ENCODE measurements around the gene C19orf81. TPM values are rescaled to one million over a fixed set of nuclear protein-coding genes. Genes with fewer than 3 reads are reported as not detected.

C19orf81 gene
- total and polyA plus RNA-seq, 2 of the 8 experiments (the other 6 are each of a cell fraction or from before 2014, with no cell fraction given): 11.7 to 13.0 TPM

GRCh38 chr19:50654882-50655281 lies 5.6 kb downstream of the C19orf81 start:
- H2BK12ac ChIP-seq (ENCODE audit: low read depth, low read length): no peak overlapping the region
- H2AFZ ChIP-seq (ENCODE audit: low read length): no peak overlapping the region
- H3K18ac ChIP-seq (ENCODE audit: extremely low read depth, low read length): no peak overlapping the region
- H3K4me2 ChIP-seq (ENCODE audit: insufficient read depth in 1 of 2, low read depth in 2 of 2, low read length in 2 of 2): no peak overlapping the region
- no peak overlapping the region for H3K4me3 ChIP-seq (ENCODE audit: extremely low read depth in 1 of 4, insufficient read depth in 2 of 4, low read depth in 3 of 4, low read length in 4 of 4)
- H2BK5ac ChIP-seq (ENCODE audit: low read depth, low read length): no peak overlapping the region
- no peak overlapping the region for H3K9ac ChIP-seq (replicated peaks in 1 of 4; ENCODE audit: extremely low read depth in 1 of 4, low read depth in 3 of 4, low read length in 3 of 4)
- H3K4me1 ChIP-seq (replicated peaks in 1 of 4; ENCODE audit: control insufficient read depth in 3 of 4, insufficient read depth in 4 of 4, low read length in 3 of 4): peaks cover 2 to 8% (median 4%) of the 10 kb centered on the region in 4 experiments; a peak in 4 of 7 replicates
- no peak overlapping the region for H3K14ac ChIP-seq (ENCODE audit: insufficient read length)
- POLR2A ChIA-PET (ENCODE audit: partially characterized antibody): interaction anchor here (1.3 kb wide), 1 partner anchor 47 kb away, joined by 3 read pairs; no protein-coding TSS in a partner anchor
- no peak overlapping the region for H4K5ac ChIP-seq (ENCODE audit: insufficient read length, low read depth, low read length)
- CTCF ChIA-PET (ENCODE audit: partially characterized antibody): interaction anchor here (0.9 to 1.7 kb wide), 2 partner anchors 11 to 288 kb away, joined by 4 to 6 read pairs; no protein-coding TSS in a partner anchor
- no peak overlapping the region for H3K23ac ChIP-seq (ENCODE audit: insufficient read length)
- H2BK20ac ChIP-seq (ENCODE audit: low read length): no peak overlapping the region
- H3K36me3 ChIP-seq (ENCODE audit: control insufficient read depth in 2 of 4, insufficient read depth in 4 of 4, low read length in 3 of 4): no peaks in the 10 kb centered on the region
- H2BK120ac ChIP-seq (replicated peaks; ENCODE audit: low read depth, low read length): no peak overlapping the region
- no peak for FAIRE-seq
- H3K56ac ChIP-seq (replicated peaks; ENCODE audit: insufficient read length, low read depth, low read length): no peak overlapping the region
- H4K8ac ChIP-seq (ENCODE audit: extremely low read depth, insufficient read depth, low read length): no peak overlapping the region
- H2AK5ac ChIP-seq (ENCODE audit: low read depth, low read length): no peak overlapping the region
- no peaks in the 10 kb centered on the region for H3K79me2 ChIP-seq (ENCODE audit: control insufficient read depth in 1 of 2, insufficient read depth in 2 of 2, low read length in 2 of 2)
- no peaks in the 10 kb centered on the region for H3K79me1 ChIP-seq (ENCODE audit: low read depth, low read length)
- H3K27ac ChIP-seq (ENCODE audit: low read depth, low read length): no peak overlapping the region
- no peak overlapping the region for H3K4ac ChIP-seq (replicated peaks; ENCODE audit: insufficient read length, low read depth, low read length)
- H3K27me3 ChIP-seq (replicated peaks in 1 of 4; ENCODE audit: control insufficient read depth in 3 of 4, extremely low read depth in 1 of 4, insufficient read depth in 3 of 4, low read length in 3 of 4): peaks cover 0 to 2% (median 0%) of the 10 kb centered on the region in 4 experiments; a peak in 1 of 7 replicates
- TF ChIP-seq USF2 (IDR thresholded peaks at IDR 0.05; ENCODE audit: low read length) (0 out of 2 replicates have a peak, but pooled peaks have one; percentile 29), MAX (IDR thresholded peaks at IDR 0.05) (peak; percentile 52; the same call in 1 of the 2 replicates), CEBPB (IDR thresholded peaks at IDR 0.05; ENCODE audit: low read depth, low read length) (no peak)
- no peak overlapping the region for H2BK15ac ChIP-seq (ENCODE audit: low read length)
- H3K9me3 ChIP-seq (ENCODE audit: insufficient read depth in 2 of 2, low read depth in 1 of 2, low read length in 1 of 2): no peaks in the 10 kb centered on the region
- peaks cover 11% of the 10 kb centered on the region for H3K23me2 ChIP-seq (ENCODE audit: low read depth, low read length)
- no peak for DNase-seq (ENCODE audit: low read depth in 1 of 2, low spot score in 2 of 2)
- H4K91ac ChIP-seq (replicated peaks; ENCODE audit: insufficient read length, low read length): no peak overlapping the region
- H4K20me1 ChIP-seq (replicated peaks in 1 of 2; ENCODE audit: control insufficient read depth in 1 of 2, insufficient read depth in 2 of 2, low read length in 2 of 2): no peaks in the 10 kb centered on the region
